ENCODE measurements around the gene JPH2.

DNA sequence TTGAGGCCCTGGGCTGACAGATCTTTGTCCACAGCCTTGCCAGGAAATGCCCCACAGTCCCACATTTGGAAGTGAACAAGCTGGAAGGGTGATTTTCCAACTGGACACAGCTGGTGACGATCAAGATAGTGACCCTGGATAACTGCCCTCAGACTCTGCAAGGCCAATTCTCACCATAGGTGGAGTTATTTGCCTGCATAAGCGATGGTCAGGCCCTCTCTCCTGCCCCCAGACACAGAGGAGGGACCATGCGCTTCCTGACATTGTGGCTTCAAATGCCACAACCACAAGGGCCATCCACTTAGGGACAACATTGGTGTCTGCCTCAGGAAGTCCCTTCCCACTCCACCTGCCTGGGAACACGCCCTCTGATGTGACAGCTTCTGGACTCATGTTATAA is 96.0 kb downstream of the JPH2 start:
- TF ChIP-seq CTCF (IDR thresholded peaks at IDR 0.05) = no peak
- no peak for TF ChIP-seq POLR2A (IDR thresholded peaks at IDR 0.05)
